Smooth muscle cell (in vitro differentiated cells): ENCODE measurements around the gene SLC22A1. TPM values are rescaled to one million over a fixed set of nuclear protein-coding genes. Genes with fewer than 3 reads are reported as not detected.

Source experiments
- DNase-seq: peaks from one replicate; lab custom pipeline; 2025; ENCODE audit not compliant: unreplicated experiment; lab: John Stamatoyannopoulos, UW
- H2AFZ ChIP-seq: fragments of 200-600 bp; sonication (generic); 2 replicates; pipeline ENCODE4 v1.6.0; 2016; ENCODE audit warnings: antibody characterized with exemption, low read depth, mild to moderate bottlenecking
- H3F3A ChIP-seq: fragments of 200-600 bp; sonication (generic); 2 replicates; pipeline ENCODE4 v1.6.0; 2017; ENCODE audit warnings: antibody characterized with exemption, low read depth
- H3K27ac ChIP-seq: fragments of 200-600 bp; sonication (generic); 2 replicates; pipeline ENCODE4 v1.5.1; 2016; ENCODE audit warnings: low read depth, mild to moderate bottlenecking
- H3K27me3 ChIP-seq: fragments of 200-600 bp; sonication (generic); 2 replicates; pipeline ENCODE4 v1.6.1; 2016; ENCODE audit warnings: low read depth, mild to moderate bottlenecking
- H3K36me3 ChIP-seq: fragments of 200-600 bp; sonication (generic); 2 replicates; pipeline ENCODE4 v1.5.1; 2016; ENCODE audit warnings: low read depth
- H3K4me1 ChIP-seq: fragments of 200-600 bp; sonication (generic); 2 replicates; pipeline ENCODE4 v1.5.1; 2016; ENCODE audit warnings: low read depth
- H3K4me2 ChIP-seq: fragments of 200-600 bp; sonication (generic); 2 replicates; pipeline ENCODE4 v1.6.0; 2016; ENCODE audit warnings: mild to moderate bottlenecking
- H3K4me3 ChIP-seq: fragments of 200-600 bp; sonication (generic); 2 replicates; pipeline ENCODE4 v1.5.1; 2016; ENCODE audit warnings: mild to moderate bottlenecking
- H3K79me2 ChIP-seq: fragments of 200-600 bp; sonication (generic); 2 replicates; pipeline ENCODE4 v1.6.0; 2016; ENCODE audit warnings: low read depth, mild to moderate bottlenecking
- H3K9ac ChIP-seq: fragments of 200-600 bp; sonication (generic); 2 replicates; pipeline ENCODE4 v1.6.0; 2016; ENCODE audit warnings: low read depth
- H3K9me3 ChIP-seq: fragments of 200-600 bp; sonication (generic); replicated peaks from 2 replicates; pipeline ENCODE4 v1.5.1; 2016; ENCODE audit warnings: low read depth
- H4K20me1 ChIP-seq: fragments of 200-600 bp; sonication (generic); 2 replicates; pipeline ENCODE4 v1.6.0; 2016; ENCODE audit warnings: low read depth
- CTCF ChIP-seq: fragments of 200-600 bp; sonication (generic); IDR thresholded peaks from 2 replicates; pipeline ENCODE4 v1.5.1; 2017; ENCODE audit warnings: borderline replicate concordance, mild to moderate bottlenecking, antibody characterized with exemption; ENCODE audit not compliant: insufficient read depth, poor library complexity, severe bottlenecking
- WGBS: methylation state at CpG from one replicate; pipeline ENCODE4 v1.1.7; 2016; ENCODE audit warnings: low lambda C conversion rate; 5-methylcytosine and 5-hydroxymethylcytosine counted together
- polyA plus RNA-seq: library from polyadenylated mRNA; unstranded; fragments of >200 nt; fragmentation: Nextera tagmentation; extraction: Ambion mirVana; gene quantifications from 2 replicates; pipeline ENCODE4 v1.2.1, GENCODE V29; 2016
- total RNA-seq: library from RNA; depleted of rRNA; stranded (reverse); fragments of >200 nt; gene quantifications from 2 replicates; pipeline ENCODE4 v1.2.3, GENCODE V29; 2014

The SLC22A1 gene
- total and polyA plus RNA-seq, 2 experiments from 2014 or later = 0.04 to 1.6 TPM

- Histone ChIP-seq H3K27ac (no peak overlapping the region), H4K20me1 (no peaks in the 10 kb centered on the region), H3K36me3 (peaks cover 15% of the 10 kb centered on the region)
Observed at GRCh38 chr6:160080097-160080496, 41.5 kb upstream of the SLC22A1 start.

GRCh38 chr6:160081398-160081797 lies 40.2 kb upstream of the SLC22A1 start:
- 95% methylated on average over 11 of the region's 11 CpGs for WGBS
- H3K9me3 ChIP-seq = no peaks in the 10 kb centered on the region
- H3K4me3 ChIP-seq = no peak overlapping the region
- H3F3A ChIP-seq = no peaks in the 10 kb centered on the region
- no peak overlapping the region for H3K4me2 ChIP-seq
- DNase-seq = no peak
- H3K79me2 ChIP-seq = no peaks in the 10 kb centered on the region
- H3K27me3 ChIP-seq = no peaks in the 10 kb centered on the region
- peaks cover 15% of the 10 kb centered on the region for H3K36me3 ChIP-seq
- no peak overlapping the region for H3K9ac ChIP-seq
- H3K27ac ChIP-seq = no peak overlapping the region
- TF ChIP-seq CTCF = no peak
- H2AFZ ChIP-seq = no peak overlapping the region
- H4K20me1 ChIP-seq = no peaks in the 10 kb centered on the region
- no peaks in the 10 kb centered on the region for H3K4me1 ChIP-seq

More at GRCh38 chr6:160080097-160080496, 41.5 kb upstream of the SLC22A1 start:
- H3K4me3 ChIP-seq = no peak overlapping the region
- H3K4me2 ChIP-seq = no peak overlapping the region
- no peak for TF ChIP-seq CTCF
- no peaks in the 10 kb centered on the region for H3K9me3 ChIP-seq
- H3K4me1 ChIP-seq = no peaks in the 10 kb centered on the region
- no peaks in the 10 kb centered on the region for H3K27me3 ChIP-seq
- H3K79me2 ChIP-seq = no peaks in the 10 kb centered on the region
- no peak overlapping the region for H3K9ac ChIP-seq
- WGBS = 99% methylated on average over 17 of the region's 17 CpGs
- no peaks in the 10 kb centered on the region for H3F3A ChIP-seq
- no peak overlapping the region for H2AFZ ChIP-seq
- DNase-seq = no peak

GRCh38 chr6:160082627-160083026 lies 39.0 kb upstream of the SLC22A1 start:
- H3K9me3 ChIP-seq = no peaks in the 10 kb centered on the region
- no peaks in the 10 kb centered on the region for H3F3A ChIP-seq
- H4K20me1 ChIP-seq = no peaks in the 10 kb centered on the region
- no peak overlapping the region for H3K9ac ChIP-seq
- no peak overlapping the region for H3K4me3 ChIP-seq
- WGBS = 89% methylated on average over 8 of the region's 8 CpGs
- no peaks in the 10 kb centered on the region for H3K79me2 ChIP-seq
- H3K4me2 ChIP-seq = no peak overlapping the region
- H3K27ac ChIP-seq = no peak overlapping the region
- H3K36me3 ChIP-seq = peaks cover 15% of the 10 kb centered on the region
- DNase-seq = no peak
- TF ChIP-seq CTCF = no peak
- no peaks in the 10 kb centered on the region for H3K4me1 ChIP-seq
- H3K27me3 ChIP-seq = no peaks in the 10 kb centered on the region
- H2AFZ ChIP-seq = no peak overlapping the region

GRCh38 chr6:160084198-160084776 lies 37.3 kb upstream of the SLC22A1 start:
- no peak for DNase-seq
- Histone ChIP-seq H3K36me3 (peaks cover 20% of the 10 kb centered on the region), H3K9me3 (no peaks in the 10 kb centered on the region), H3K27me3 (no peaks in the 10 kb centered on the region), H3K4me2 (no peak overlapping the region), H2AFZ (no peak overlapping the region), H3K4me1 (no peaks in the 10 kb centered on the region), H3K79me2 (no peaks in the 10 kb centered on the region), H3K9ac (no peak overlapping the region), H3K4me3 (no peak overlapping the region), H4K20me1 (peaks cover 5% of the 10 kb centered on the region), H3F3A (no peaks in the 10 kb centered on the region), H3K27ac (no peak overlapping the region)
- 97% methylated on average over 18 of the region's 18 CpGs for WGBS
- no peak for TF ChIP-seq CTCF
